IgD-negative memory B cell (primary cell): Measurements from ENCODE around the gene SHCBP1L. TPM values are rescaled to one million over a fixed set of nuclear protein-coding genes. Genes with fewer than 3 reads are reported as not detected.

Source experiments
- H3K27ac Mint-ChIP-seq, 3 donors: one replicate each; pipeline ENCODE4 v1.8.0; 2020 to 2022; ENCODE audit warnings: mild to moderate bottlenecking in 3 of 3, mixed read lengths in 3 of 3, moderate library complexity in 1 of 3
- H3K27me3 Mint-ChIP-seq: one replicate; pipeline ENCODE4 v1.8.0; 2021; ENCODE audit warnings: mixed read lengths
- H3K36me3 Mint-ChIP-seq: one replicate; pipeline ENCODE4 v1.8.0; 2020; ENCODE audit warnings: mild to moderate bottlenecking, mixed read lengths
- H3K4me1 Mint-ChIP-seq, 3 donors: one replicate each; pipeline ENCODE4 v1.8.0; 2020 to 2022; ENCODE audit warnings: mixed read lengths in 3 of 3, mild to moderate bottlenecking in 1 of 3
- H3K4me3 Mint-ChIP-seq, 4 donors: one replicate each; pipeline ENCODE4 v1.8.0; 2020 to 2022; ENCODE audit warnings: mild to moderate bottlenecking in 4 of 4, mixed read lengths in 4 of 4, moderate library complexity in 3 of 4
- H3K9me3 Mint-ChIP-seq, 3 donors: one replicate each; pipeline ENCODE4 v1.8.0; 2020 to 2021; ENCODE audit warnings: mixed read lengths in 3 of 3, mild to moderate bottlenecking in 1 of 3
- polyA plus RNA-seq: library from polyadenylated mRNA; unstranded; fragments of 300-500 nt; fragmentation: Illumina TruSeq; gene quantifications from one replicate; pipeline ENCODE4 v1.2.3, GENCODE V29; 2021

Gene SHCBP1L
- polyA plus RNA-seq, 1 donor from 2014 or later: not detected

DNA sequence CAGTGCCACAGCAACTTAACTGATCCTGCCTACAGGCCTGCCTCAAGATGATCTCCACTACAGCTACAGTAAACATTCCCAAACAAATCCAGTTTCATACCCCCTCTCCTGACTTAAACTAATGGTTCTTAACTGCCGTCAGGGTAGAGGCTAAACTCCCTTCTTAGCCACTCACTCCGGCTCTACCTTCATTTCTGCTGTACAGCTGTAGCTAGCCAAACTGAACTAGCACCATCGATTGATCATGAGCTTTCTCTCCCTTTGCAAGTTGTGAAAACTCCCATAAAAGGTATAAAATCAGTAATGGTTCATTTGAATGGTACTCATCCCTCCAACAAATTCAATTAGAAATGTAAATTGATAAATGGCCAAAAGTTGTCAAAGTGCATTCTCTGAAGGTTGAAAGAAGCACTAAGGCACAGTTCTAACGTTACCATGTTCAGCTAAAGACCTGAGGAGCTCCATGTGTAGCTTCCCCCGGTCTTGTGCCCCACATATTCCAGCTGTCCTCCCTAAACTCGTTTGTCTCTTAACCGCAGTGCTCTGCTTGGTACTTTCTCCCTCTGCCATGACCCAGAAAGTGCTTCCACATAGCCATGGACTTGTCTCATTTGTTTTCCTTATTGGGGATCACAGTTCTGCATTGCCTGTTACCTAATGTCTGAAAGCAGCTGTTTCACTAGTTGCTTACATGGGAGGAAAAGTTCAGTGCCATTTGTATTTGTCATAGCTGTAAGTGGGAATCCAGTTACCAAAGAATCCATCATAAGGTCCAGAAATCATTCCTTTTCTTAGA, 64.0 kb downstream of the SHCBP1L start:
- Mint-ChIP-seq H3K36me3 (peaks cover 3% of the 10 kb centered on the region), H3K27ac (peak overlapping the region in 1 of 3 donors; percentile 64), H3K9me3 (peaks cover 0 to 4% (median 2%) of the 10 kb centered on the region in 3 donors), H3K4me1 (peaks cover 0 to 6% (median 3%) of the 10 kb centered on the region in 3 donors), H3K27me3 (no peaks in the 10 kb centered on the region), H3K4me3 (no peak overlapping the region)

DNA sequence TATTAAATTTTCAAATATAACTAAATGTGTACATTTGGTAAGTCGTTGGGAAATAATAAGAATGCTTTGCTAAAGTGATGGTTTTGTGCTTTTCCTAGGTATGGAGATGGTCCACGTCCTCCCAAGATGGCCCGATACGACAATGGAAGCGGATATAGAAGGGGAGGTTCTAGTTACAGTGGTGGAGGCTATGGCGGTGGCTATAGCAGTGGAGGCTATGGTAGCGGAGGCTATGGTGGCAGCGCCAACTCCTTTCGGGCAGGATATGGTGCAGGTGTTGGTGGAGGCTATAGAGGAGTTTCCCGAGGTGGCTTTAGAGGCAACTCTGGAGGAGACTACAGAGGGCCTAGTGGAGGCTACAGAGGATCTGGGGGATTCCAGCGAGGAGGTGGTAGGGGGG, 66.0 kb downstream of the SHCBP1L start:
- Mint-ChIP-seq H3K27me3 (no peaks in the 10 kb centered on the region), H3K4me3 (no peak overlapping the region), H3K36me3 (peaks cover 3% of the 10 kb centered on the region), H3K27ac (peak overlapping the region in 1 of 3 donors; percentile 91), H3K9me3 (no peaks in the 10 kb centered on the region), H3K4me1 (peaks cover 0 to 6% (median 3%) of the 10 kb centered on the region in 3 donors)

DNA sequence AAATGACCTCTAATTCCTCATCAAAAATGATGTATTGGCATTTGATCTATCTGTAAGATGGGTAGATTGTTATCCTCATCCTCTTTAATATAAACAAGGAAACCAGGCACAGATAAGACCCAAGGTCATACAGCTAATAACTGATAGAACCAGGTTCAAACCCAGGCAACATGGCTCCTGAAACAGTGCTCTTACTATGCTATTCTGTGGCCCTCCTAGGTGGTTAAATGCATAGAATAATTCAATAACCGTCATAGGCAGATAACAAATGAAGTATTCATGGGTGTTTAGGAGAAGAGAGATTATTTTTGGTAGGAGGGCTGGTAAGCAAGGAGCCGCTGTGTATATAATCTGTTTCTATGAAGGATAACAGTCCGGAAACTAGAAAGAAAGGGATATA, 67.4 kb downstream of the SHCBP1L start:
- H3K27me3 Mint-ChIP-seq: no peaks in the 10 kb centered on the region
- peaks cover 0 to 6% (median 3%) of the 10 kb centered on the region in 3 donors for H3K4me1 Mint-ChIP-seq
- H3K9me3 Mint-ChIP-seq: no peaks in the 10 kb centered on the region
- no peak overlapping the region for H3K27ac Mint-ChIP-seq
- H3K36me3 Mint-ChIP-seq: peaks cover 3% of the 10 kb centered on the region
- H3K4me3 Mint-ChIP-seq: no peak overlapping the region

DNA sequence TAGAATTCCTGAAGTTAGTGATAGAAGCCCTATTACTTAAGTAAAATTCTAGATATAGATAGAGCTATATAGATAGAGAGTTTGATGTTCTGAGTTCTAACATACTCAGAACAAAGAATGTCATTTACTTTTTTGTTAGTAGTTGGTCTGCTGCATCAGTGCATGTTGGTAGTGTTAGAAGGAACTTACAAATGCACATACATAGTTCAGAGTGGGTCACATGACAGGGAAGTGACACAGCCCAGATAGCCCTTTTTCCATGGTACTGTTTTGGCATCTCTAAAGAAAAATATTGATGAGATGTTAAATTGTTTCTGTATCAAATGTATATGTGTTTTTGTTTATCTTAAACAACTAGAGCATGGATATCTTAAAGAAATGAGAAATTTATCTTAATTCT, 68.1 kb downstream of the SHCBP1L start:
- H3K36me3 Mint-ChIP-seq: peaks cover 6% of the 10 kb centered on the region
- no peak overlapping the region for H3K4me3 Mint-ChIP-seq
- H3K27ac Mint-ChIP-seq: no peak overlapping the region
- H3K27me3 Mint-ChIP-seq: no peaks in the 10 kb centered on the region
- H3K9me3 Mint-ChIP-seq: no peaks in the 10 kb centered on the region
- H3K4me1 Mint-ChIP-seq: peaks cover 0 to 3% (median 3%) of the 10 kb centered on the region in 3 donors

DNA sequence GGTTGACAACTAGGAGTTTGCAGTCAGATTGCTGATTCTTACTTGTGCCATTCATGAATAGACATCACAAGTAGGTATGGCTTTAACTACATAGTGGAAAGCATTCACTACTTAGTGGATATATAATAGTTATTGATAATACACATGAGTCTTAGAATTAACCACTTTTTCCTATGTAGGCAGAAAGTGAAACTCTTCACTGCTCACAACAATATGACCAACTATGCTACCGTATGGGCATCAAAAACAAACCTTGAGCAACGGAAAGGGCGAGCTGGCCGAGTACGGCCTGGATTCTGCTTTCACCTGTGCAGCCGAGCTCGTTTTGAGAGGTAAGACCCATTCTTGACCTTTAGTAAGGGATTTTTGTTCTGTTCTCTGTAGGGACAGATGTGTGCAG, 75.1 kb downstream of the SHCBP1L start:
- H3K9me3 Mint-ChIP-seq: no peaks in the 10 kb centered on the region
- H3K27ac Mint-ChIP-seq: no peak overlapping the region
- H3K4me1 Mint-ChIP-seq: no peaks in the 10 kb centered on the region
- H3K27me3 Mint-ChIP-seq: no peaks in the 10 kb centered on the region
- no peak overlapping the region for H3K4me3 Mint-ChIP-seq
- peaks cover 7% of the 10 kb centered on the region for H3K36me3 Mint-ChIP-seq

DNA sequence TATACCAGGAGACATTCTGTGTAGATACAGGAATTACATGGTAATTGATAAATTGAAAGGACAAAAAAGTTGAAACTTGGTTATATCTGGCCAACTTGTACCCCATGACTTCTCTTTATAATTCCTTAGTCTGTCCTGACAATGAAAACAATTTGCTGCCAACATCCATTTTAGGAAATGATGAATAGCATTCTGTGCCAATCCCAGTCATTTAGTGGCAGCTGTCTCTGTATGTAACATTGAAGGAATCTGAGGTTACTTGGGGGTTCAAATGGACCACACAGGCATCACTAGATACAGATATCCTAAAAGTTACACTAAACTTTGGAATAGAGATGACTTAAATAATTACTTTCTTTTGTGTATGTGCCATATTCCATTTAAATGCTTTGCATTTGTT, 75.6 kb downstream of the SHCBP1L start:
- Mint-ChIP-seq H3K27ac (no peak overlapping the region), H3K36me3 (peaks cover 7% of the 10 kb centered on the region), H3K9me3 (no peaks in the 10 kb centered on the region), H3K27me3 (no peaks in the 10 kb centered on the region), H3K4me3 (no peak overlapping the region), H3K4me1 (no peaks in the 10 kb centered on the region)

DNA sequence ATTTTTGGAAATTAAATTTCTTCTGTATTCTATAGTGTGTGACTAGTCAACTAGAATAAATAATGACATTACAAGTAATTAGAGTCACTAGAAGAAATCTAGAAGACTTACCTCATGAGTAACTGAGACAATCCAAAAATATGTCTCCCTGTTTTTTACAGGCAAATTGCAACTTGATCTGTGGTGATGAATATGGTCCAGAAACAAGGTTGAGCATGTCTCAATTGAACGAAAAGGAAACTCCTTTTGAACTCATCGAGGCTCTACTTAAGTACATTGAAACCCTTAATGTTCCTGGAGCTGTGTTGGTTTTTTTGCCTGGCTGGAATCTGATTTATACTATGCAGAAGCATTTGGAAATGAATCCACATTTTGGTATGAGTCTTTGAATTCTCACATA, 77.1 kb downstream of the SHCBP1L start:
- Mint-ChIP-seq H3K27ac (no peak overlapping the region), H3K4me1 (no peaks in the 10 kb centered on the region), H3K4me3 (no peak overlapping the region), H3K27me3 (no peaks in the 10 kb centered on the region), H3K36me3 (peaks cover 9% of the 10 kb centered on the region), H3K9me3 (no peaks in the 10 kb centered on the region)

DNA sequence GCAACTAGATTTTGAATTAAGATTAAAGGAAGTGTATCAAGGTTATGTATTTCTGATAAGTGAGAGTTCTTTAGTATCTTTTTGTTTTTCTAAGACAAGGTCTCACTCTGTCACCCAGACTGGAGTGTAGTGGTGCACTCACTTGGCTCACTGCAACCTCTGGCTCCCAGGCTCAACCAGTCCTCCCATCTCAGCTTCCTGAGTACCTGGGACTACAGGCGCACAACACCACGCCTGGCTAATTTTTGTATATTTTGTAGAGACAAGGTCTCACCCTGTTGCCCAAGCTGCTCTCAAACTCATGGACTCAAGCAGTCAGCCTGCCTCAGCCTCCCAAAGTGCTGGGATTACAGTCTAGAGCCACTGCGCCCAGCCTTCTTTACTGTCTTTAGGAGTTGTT, 80.1 kb downstream of the SHCBP1L start:
- peaks cover 7% of the 10 kb centered on the region for H3K36me3 Mint-ChIP-seq
- no peak overlapping the region for H3K27ac Mint-ChIP-seq
- no peak overlapping the region for H3K4me3 Mint-ChIP-seq
- no peaks in the 10 kb centered on the region for H3K4me1 Mint-ChIP-seq
- no peaks in the 10 kb centered on the region for H3K27me3 Mint-ChIP-seq
- no peaks in the 10 kb centered on the region for H3K9me3 Mint-ChIP-seq

DNA sequence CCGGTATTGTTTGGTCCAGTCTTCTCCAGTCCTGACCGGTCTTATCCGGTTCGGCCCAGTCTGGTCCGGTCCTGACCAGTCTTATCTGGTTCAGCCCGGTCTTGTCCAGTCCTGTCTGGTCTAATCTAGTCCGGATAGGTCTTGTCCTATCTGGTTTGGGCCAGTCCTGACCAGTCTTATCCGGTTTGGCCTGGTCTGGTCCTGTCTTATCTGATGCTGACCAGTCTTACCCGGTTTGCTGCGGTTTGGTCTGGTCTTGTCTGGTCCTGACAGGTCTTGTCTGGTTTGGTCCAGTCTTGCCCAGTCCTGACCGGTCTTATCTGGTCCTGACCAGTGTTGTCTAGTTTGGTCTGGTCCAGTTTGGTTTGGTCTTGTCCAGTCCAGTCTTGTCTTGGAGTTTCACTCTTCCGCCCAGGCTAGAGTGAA, 83.7 kb downstream of the SHCBP1L start:
- no peak overlapping the region for H3K4me3 Mint-ChIP-seq
- H3K4me1 Mint-ChIP-seq: no peaks in the 10 kb centered on the region
- no peaks in the 10 kb centered on the region for H3K9me3 Mint-ChIP-seq
- H3K36me3 Mint-ChIP-seq: peaks cover 7% of the 10 kb centered on the region
- H3K27ac Mint-ChIP-seq: no peak overlapping the region
- H3K27me3 Mint-ChIP-seq: no peaks in the 10 kb centered on the region

DNA sequence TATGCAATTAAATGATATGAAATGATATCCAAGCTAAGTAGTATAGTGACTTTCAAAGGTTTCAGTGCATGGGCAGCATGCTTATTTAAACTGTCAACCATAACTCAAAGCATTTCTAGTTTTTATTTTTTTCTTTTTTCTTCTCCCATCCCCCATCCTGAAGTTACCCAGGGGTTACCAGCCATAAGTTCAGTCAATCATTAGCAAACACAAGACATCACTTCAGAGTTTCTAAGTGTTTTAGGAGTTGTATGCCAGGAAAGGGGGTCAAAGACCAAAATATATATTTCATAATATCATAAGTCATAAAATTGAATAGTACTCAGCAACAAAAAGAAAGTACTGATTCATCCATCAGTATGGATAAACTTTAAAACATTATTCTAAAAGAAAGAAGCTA, 85.1 kb downstream of the SHCBP1L start:
- Mint-ChIP-seq H3K27me3 (no peaks in the 10 kb centered on the region), H3K9me3 (no peaks in the 10 kb centered on the region), H3K27ac (no peak overlapping the region), H3K4me1 (no peaks in the 10 kb centered on the region), H3K4me3 (no peak overlapping the region), H3K36me3 (peaks cover 3% of the 10 kb centered on the region)

DNA sequence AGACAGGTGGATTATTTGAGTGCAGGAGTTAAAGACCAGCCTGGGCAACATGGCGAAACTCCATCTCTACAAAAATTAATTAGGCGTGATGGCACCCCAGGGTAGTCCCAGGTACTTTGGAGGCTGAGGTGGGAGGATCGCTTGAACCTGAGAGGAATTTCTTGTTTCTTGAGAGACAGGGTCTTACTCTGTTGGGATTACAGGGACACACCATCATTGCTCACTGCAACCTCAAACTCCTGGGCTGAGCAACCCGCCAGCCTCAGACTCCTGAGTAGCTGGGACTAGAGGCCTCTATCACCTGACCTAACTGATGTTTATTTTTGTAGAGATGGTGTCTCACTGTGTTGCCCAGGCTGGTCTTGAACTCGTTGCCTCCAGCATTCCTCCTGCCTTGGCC, 89.0 kb downstream of the SHCBP1L start:
- no peaks in the 10 kb centered on the region for H3K4me1 Mint-ChIP-seq
- peak overlapping the region in 1 of 3 donors; percentile 45 for H3K27ac Mint-ChIP-seq
- no peak overlapping the region for H3K4me3 Mint-ChIP-seq
- H3K27me3 Mint-ChIP-seq: no peaks in the 10 kb centered on the region
- H3K9me3 Mint-ChIP-seq: no peaks in the 10 kb centered on the region
- H3K36me3 Mint-ChIP-seq: no peaks in the 10 kb centered on the region

DNA sequence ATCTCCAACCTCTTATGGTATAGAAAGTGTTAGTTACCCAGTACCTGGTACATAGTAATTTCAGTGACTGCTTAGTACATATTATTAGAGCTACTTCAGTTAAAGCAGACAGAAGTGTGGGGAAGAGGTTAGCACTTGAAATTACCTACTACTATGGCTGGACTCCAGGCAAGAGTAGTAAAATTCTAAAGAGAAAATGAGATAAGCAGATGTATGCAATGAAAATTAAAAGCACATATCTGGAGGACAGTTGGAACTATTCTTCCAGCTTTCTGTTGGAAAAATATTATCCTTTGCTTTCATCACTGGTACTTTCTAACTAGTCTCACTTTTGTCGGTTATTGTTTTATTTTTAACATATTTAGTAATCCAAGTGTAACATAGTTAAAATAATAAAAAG, 90.1 kb downstream of the SHCBP1L start:
- Mint-ChIP-seq H3K36me3 (peaks cover 3% of the 10 kb centered on the region), H3K4me3 (no peak overlapping the region), H3K27me3 (no peaks in the 10 kb centered on the region), H3K9me3 (no peaks in the 10 kb centered on the region), H3K4me1 (peaks cover 0 to 3% (median 0%) of the 10 kb centered on the region in 3 donors), H3K27ac (peak overlapping the region in 1 of 3 donors; percentile 73)

DNA sequence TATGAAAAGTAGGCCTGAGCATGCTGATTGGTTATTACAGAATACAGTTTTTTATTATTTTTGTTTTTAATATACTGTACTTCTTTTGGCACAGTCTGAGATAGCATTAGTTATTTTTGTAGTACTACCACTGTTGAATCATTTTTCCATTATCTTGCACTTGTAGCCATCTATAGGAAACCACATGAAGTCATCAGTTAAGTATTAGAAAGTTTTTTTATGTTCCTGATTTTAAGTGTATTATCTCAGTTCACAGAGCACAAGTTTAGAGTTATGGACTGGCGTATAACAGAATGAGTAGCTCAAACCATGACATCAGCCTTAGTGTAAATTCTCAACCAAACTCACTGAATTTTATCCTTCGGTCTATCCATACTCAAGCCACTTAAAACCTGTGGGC, 91.0 kb downstream of the SHCBP1L start:
- H3K27ac Mint-ChIP-seq: no peak overlapping the region
- no peaks in the 10 kb centered on the region for H3K27me3 Mint-ChIP-seq
- no peaks in the 10 kb centered on the region for H3K9me3 Mint-ChIP-seq
- H3K4me1 Mint-ChIP-seq: peaks cover 0 to 3% (median 0%) of the 10 kb centered on the region in 3 donors
- peaks cover 4% of the 10 kb centered on the region for H3K36me3 Mint-ChIP-seq
- no peak overlapping the region for H3K4me3 Mint-ChIP-seq

DNA sequence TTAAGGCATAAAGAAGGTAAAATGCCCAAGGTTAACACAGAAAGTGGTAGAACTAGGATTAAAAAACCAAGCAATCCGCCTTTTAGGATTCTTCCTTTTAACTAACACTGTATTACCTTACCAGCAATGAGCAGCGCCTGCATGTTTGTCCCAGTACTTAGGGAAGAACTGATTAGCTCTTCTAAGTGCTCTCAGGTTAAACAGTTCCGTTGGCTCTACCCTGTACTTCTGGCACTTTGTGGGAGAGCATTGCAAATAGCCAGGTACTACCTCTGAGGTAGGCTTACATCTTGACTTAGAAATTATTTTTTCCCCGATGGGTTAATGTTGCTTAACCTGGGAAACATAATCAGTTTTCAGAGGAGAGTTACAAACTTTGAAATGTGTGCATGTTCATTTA, 92.3 kb downstream of the SHCBP1L start:
- H3K36me3 Mint-ChIP-seq: peaks cover 4% of the 10 kb centered on the region
- no peaks in the 10 kb centered on the region for H3K27me3 Mint-ChIP-seq
- H3K9me3 Mint-ChIP-seq: no peaks in the 10 kb centered on the region
- peaks cover 0 to 3% (median 0%) of the 10 kb centered on the region in 3 donors for H3K4me1 Mint-ChIP-seq
- H3K4me3 Mint-ChIP-seq: no peak overlapping the region
- no peak overlapping the region for H3K27ac Mint-ChIP-seq

DNA sequence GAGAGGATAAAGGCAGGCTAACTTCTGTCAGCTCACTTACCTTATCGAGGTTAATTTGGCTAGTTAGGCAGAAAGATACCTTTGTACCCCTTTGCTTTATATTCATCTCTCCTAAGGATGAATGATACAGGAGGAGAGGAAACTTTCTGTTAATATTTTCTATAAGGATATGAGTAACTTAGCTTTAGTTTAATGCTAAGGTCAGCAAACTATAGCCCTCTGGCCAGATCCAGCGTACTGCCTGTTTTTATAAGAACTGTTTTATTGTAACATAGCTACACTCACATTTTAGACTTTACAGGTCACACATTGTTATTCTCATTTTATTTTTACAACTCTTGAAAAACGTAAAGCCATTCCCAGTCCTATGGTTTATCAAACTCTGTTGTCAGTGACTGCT, 95.8 kb downstream of the SHCBP1L start:
- Mint-ChIP-seq H3K27me3 (no peaks in the 10 kb centered on the region), H3K4me3 (no peak overlapping the region), H3K9me3 (no peaks in the 10 kb centered on the region), H3K4me1 (peaks cover 0 to 5% (median 0%) of the 10 kb centered on the region in 3 donors), H3K27ac (no peak overlapping the region), H3K36me3 (peaks cover 4% of the 10 kb centered on the region)

DNA sequence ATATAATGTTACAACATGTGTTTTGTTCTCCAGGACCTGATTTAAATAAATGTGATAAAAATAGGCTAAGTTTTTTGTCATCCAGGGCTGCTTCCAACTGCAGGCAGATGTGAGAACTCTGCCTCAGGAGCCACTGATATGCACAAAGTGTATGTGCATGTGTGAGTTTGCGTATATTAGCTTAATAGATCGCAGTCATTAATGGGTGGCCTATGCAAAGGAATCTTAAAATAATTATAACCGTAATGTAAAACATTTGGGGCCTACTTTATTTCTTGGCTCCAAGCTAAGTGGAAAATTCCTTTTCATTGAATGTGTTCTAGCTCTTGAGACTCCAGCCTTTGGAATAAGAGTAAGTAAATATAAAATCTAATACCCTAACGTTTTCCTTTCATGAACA, 97.1 kb downstream of the SHCBP1L start:
- peaks cover 4% of the 10 kb centered on the region for H3K36me3 Mint-ChIP-seq
- H3K9me3 Mint-ChIP-seq: no peaks in the 10 kb centered on the region
- H3K27ac Mint-ChIP-seq: peak overlapping the region in 1 of 3 donors; percentile 50
- no peaks in the 10 kb centered on the region for H3K27me3 Mint-ChIP-seq
- peaks cover 0 to 5% (median 0%) of the 10 kb centered on the region in 3 donors for H3K4me1 Mint-ChIP-seq
- H3K4me3 Mint-ChIP-seq: no peak overlapping the region
